Nucleus accumbens (tissue), 56 donors: ENCODE measurements around the gene SLC23A2.
A peak's percentile ranks its signal among the peaks of the same experiment; 100 is the strongest.
"Not testable (repeated sequence)": the region's sequence is repeated elsewhere in the genome, so short reads cannot be mapped to it uniquely, and the experiment has no call there.

ENCODE experiments used
- DNase-seq, 56 donors: peaks; one replicate each; lab custom pipeline; 2025; lab: John Stamatoyannopoulos, UW

Gene SLC23A2

DNA sequence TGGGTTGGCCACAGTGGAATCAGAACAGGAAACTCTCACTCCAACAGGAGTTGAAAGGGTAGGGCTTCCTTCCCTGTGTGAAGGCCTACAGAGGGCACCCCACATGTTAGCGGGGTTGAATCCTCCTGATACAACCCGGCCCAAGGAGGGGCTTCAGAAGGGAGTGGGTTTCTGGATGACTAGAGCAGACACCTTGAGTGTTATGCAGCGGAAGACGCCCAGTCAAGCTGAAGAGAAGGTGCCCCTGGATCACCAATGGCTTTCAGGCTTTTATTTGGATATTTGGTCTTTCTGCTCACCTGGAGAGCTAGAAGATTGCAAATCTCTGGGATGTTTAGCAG, 146.8 kb downstream of the SLC23A2 start:
- no peak for DNase-seq

DNA sequence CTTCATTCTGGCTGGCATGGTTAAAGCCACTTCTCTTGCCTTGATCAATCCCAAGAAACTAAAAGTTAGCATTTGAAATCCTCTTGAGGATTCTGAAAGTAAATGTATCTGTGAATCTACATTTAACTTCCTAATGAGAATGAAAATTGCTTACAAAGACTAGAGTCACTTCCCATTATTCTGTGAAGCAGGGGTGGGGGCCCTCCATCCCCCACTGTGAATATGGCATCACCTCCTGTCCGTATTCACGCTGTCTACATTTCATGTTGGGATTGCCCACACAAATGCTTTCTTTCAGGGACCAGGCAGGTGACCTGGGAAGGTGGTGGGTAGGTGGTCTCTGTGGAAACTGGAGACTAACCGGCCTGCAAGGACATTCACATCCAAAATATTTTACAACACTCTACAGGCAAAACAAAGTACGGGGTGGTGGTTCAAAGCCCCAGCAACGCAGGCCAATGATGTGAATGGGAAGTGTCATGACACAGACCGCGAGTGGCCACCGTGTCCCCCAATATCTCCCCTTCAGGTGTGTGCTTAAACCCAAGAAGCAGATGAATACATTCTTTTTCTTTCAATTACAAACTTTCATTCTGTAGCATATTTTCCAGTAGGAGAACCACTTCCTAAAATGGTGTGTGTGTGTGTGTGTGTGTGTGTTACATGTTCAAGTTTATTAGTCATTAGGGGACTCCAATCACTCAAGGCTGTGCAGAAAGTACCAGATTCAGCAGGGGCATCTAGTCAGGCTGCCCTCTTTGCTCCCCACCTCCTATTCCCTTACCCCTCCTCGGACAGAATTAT, 147.4 kb downstream of the SLC23A2 start:
- no peak for DNase-seq

DNA sequence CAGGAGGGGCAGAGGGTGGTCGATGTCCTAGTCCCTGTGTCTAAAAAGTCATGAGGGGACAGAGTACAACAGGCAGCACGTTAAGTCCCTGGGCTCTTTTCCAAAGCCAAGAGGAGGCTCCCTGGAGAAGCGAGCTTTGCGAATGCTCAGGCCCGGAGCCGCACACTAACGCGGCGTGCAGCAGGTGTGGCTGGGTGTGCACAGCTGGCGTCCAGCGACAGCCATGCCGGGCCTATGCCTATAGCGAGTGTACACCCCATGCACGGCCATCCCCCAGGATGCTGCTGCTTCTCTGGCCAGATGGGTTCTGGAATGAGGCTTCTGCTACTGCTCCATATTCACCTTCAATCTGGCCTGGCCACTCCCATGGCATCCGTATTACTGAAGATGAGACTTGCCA, 148.3 kb downstream of the SLC23A2 start:
- no peak for DNase-seq

DNA sequence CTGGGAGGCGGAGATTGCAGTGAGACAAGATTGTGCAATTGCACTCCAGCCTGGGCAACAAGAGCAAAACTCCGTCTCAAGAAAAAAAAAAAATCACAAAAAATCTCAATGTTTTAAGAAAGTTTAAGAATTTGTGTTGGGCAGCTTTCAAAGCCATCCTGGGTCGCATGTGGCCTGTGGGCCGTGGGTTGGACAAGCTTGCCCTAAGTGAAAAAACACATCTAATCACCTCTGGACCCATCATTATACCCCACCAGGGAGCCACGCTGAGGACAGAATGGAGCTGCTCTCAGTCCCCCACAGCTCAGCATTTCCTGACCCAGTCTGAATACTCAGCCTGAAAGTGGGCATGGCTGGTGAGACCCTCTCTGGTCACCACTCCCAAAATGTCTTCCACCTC, 150.3 kb downstream of the SLC23A2 start:
- no peak for DNase-seq

DNA sequence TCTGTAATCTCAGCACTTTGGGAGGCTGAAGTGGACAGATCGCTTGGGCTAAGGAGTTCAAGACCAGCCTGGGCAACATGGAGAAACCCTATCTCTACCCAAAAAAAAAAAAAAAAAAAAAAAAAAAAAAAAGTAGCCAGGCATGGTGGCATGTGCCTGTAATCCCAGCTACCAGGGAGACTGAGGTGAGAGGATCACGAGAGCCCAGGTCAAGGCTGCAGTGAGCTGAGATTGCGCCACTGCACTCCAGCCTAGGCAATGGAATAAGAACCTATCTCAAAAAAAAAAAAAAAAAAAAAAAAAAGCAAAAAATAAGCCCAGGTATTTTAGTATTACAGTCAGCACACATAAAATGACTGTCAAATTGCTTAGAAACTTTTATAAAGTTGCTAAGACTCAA, 152.5 kb downstream of the SLC23A2 start:
- not testable (repeated sequence) for DNase-seq

DNA sequence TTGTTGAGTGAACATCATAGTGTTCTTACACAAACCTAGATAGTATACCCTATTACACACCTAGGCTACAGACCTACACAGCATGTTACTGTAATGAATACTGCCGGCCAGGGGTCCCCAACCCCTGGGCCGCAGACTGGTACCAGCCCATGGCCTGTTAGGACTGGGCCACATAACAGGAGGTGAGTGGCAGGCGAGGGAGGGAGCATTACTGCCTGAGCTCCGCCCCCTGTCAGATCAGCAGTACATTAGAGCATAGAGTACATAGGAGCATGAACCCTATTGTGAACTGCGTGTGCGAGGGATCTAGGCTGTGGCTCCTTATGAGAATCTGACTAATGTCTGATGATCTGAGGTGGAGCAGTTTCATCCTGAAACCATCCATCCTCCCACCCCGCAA, 153.3 kb downstream of the SLC23A2 start:
- DNase-seq: no peak

DNA sequence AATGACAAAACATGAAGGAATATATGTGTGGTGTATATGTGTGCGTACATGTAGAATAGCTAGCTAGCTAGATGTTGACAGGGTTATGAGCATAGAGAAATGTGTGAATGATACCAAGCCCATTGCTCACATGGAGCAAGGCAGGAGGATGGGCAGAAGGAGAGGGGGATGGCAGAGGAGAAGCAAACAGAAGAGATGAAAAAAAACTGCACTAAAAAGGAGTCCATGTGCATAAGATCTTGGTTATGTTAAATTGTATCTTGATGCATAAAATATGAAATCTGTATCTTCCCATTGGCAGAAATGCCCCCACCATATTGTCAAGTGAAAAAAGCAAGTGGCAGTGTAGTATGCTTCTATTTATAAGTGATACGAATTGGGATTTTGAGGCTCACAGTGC, 154.5 kb downstream of the SLC23A2 start:
- DNase-seq: no peak

DNA sequence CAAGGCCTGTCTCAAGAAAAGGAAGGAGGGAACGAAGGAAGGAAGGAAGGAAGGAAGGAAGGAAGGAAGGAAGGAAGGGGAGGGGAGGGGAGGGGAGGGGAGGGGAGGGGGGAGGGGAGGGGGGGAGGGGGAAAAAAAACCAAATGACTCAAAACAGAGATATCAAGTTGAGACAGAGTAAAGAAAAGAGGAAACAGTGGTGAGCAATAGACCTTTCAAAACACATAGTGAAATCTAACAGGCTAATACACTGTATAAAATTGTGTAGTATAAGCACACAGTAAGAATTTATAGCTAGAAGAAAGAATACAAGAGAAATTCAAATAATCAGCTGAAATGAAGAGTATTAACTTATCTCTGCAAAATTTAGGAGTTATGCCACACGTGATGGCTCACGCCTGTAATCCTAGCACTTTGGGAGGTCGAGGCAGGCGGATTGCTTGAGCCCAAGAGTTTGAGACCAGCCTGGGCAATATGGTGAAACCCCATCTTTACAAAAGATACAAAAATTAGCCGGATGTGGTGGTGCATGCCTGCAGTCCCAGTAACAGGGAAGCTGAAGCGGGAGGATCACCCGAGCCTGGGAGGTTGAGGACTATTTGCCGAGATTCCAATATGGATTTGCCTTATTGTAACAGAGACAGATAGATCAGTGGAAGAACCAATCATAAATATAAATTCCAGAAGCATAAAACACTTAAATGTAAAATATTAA, 156.4 kb downstream of the SLC23A2 start:
- no peak for DNase-seq

DNA sequence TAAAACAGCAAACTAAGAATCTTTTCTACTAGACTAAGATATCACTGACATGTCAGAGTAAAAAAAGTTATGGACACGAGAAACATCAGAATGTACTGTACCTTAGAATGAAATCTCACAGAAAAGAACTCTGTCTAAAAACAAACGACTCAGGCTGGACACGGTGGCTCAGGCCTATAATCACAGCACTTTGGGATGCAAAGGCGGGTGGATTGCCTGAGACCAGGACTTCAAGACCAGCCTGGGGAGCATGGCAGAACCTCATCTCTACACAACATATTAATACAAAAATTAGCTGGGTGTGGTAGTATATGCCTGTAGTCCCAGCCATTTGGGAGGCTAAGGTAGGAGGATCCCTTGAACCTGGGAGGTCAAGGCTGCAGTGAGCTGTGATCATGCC, 157.0 kb downstream of the SLC23A2 start:
- DNase-seq: no peak

DNA sequence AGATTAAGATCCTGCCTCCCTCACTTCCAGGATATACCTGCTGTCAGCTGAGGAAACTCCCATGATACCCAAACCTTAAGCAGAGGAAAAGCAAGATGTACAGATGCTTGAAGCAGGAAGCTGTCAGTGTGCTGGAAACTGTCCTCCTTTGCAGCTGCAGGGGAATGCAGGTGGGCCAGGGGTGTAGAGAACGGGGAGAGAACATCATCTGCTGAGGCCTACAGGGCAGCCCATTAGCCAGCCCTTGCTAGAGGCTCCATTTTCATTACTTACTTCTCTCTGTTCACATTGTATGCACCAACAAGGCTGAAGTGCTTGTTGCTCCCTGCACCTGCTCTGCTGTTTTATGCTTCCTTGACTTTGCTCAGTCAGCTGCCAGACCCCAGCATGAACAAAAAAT, 160.5 kb downstream of the SLC23A2 start:
- DNase-seq: no peak

DNA sequence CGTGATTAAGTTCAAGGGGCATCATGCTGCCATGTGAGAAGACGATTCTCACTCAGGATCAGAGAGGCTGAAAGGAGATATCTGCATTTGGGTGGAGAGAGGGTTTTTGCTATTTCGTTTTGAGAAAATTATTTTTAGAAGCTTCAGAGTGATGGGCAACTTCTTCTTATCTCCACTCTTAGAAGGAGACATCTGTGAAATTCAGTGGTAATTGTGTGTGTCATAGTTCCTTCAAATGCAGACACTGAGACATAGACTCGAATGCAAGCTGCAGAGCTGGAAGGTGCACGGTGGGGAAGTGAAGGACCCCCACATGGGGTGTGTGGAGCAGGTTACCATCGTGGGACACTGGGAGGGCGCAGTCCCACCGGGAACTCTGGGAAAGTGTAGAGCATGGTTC, 162.8 kb downstream of the SLC23A2 start:
- DNase-seq: no peak

DNA sequence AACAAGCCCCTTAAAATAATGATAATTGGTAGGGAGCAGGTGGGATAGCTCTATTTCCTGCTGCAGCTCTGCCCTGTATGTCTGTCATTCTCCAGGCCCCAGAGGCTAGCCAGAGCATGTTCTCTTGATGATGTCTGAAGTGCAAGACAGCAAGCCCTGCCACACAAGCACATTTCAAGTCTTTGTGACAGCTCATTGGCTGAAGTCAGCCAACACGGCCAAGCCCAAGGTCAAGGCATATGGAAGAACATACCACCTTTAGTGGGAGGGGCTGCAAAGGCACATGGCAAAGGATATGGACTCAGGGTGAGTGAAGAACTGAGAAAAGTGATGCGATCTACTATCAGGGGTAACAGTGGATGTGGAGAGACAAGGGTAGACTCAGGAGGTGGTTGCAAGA, 163.6 kb downstream of the SLC23A2 start:
- DNase-seq: no peak

DNA sequence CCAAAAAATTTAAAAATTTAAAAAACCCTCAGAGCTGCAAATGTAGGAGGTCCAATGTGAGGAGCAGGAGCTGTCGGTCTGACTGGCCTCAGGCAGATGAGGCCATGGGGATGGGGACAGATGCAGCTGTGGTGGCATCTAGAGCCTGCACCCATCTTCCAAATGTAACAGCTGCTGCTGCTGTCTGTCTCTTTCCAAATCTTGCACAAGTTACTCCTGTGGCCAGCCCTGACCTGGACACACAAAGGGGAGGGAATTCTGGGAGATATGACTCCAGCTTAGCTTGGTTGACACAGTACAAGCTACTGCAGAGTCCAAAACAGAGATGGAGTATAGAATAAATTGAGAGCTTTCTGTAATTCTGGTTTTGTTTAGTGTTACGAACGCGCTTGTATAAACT, 164.4 kb downstream of the SLC23A2 start:
- no peak for DNase-seq

DNA sequence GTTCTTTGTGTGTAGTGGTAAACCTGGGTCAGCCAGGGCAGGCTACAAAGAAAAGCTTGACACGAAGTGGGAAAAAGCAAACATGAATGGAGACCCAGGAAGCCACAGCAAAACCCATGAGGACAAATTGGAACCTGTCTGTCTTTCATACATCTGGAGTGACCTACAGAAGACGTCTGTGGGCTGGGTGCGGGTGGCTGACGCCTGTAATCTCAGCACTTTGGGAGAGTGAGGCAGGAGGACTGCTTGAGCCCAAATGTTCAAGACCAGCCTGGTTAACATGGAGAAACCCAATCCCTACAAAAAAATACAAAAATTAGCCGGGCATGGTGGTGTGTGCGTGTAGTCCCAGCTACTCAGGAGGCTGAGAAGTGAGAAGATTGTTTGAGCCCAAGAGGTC, 164.8 kb downstream of the SLC23A2 start:
- DNase-seq: no peak

DNA sequence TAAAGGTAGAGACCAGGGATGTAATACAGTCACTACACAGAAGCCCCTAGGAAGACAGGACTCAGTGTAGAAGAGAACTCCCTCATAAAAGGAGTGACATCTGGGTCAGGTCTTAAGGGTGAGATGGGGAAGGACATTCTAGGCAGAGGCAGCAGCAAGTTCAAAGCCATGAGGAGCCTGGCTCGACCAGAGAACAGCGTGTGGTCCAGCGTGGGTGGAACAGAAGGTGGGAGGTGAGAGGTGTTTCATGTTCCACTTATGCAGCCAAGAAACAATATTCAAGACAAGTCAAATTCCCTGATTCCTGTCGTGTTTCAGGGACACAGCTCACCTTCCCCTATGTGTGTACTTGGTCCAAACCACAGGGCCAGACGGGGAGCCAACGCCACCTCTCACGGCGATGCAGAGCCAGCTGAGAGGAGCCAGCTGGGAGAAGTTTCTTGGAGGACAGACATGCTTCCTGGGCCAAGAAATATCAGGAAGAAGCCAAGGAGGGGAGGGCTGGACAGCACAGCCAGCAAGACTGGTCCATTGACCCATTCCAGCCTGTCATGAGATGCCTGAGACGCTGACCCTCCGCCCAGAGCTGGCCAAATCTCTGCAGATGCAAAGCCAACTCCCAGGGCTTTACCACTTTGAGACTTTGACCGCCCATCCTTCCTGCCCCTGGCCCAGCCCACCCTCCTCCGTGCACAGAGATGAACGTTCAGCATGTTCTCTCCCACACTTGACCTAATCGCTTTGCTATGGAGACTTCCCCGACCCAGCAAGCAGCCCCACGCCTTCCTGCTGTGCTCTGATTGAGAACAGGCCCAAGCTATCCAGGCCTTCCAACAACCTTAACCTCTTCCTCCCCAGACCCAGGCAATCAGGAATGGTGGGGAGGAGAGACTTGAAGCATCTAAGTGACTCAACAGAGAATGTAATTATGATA, 165.8 kb downstream of the SLC23A2 start:
- peak in 22 of 56 donors; percentile 10 to 59 (median 42) for DNase-seq

DNA sequence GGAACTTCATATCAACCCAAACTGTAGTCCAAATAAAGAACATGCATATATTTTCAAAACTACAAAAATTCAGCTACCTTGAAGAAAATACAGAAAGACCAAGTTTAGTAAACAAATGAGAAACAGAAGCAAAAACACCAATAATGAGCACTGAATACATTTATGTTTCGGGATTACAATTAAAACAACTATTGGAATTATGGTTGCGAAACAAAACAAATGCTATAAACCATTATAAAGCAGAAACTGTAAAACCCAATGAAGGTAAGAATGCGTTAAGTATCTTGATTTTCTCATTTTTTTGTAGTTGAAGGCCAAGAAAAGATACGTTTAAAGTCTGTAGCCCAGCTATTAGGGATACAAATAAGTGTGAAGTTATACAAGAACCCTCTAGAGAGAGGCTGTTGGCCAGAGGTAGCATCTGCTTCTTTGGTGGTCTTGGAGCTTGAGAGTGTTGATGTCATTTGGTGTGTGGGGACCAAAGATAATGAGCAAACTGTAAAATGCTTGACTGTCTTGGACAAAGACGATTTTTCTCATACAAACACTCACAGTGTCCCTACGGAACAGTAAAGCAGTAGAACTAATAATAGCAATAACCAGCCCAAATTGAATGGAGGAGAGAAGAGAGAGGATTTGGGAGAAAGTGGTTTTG, 168.1 kb downstream of the SLC23A2 start:
- no peak for DNase-seq

DNA sequence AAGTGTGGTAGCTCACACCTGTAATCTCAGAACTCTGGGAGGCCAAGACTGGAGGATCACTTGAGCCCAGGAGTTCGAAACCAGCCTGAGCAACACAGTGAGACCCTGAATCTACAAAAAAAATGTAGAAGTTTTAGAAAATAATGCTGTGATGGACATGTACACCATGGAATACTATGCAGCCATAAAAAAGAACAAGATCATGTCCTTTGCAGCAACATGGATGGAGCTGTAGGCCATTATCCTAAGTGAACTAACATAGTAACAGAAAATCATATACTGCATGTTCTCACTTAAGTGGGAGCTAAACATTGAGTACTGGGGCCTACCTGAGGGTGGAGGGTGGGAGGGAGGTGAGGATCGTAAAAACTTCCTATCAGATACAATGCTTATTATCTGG, 168.8 kb downstream of the SLC23A2 start:
- DNase-seq: no peak

DNA sequence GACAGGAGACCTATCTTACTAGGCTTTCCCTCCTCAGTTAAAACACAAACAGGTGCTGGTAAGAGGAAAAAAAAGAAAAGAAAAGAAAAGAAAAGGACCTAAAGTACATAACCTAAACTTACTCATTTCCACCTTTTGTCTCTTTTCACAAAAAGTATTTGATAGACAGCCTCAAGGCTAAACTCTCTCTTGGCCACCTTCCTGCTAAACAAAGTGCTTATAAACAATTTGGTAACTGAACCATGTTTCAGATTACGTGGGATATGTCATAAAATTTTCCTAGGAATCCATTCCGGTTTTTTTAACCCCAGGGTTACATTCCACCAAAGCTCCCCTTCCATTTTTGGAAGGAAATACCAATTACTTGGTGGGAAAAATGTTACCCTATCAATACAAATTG, 170.6 kb downstream of the SLC23A2 start:
- DNase-seq: no peak

DNA sequence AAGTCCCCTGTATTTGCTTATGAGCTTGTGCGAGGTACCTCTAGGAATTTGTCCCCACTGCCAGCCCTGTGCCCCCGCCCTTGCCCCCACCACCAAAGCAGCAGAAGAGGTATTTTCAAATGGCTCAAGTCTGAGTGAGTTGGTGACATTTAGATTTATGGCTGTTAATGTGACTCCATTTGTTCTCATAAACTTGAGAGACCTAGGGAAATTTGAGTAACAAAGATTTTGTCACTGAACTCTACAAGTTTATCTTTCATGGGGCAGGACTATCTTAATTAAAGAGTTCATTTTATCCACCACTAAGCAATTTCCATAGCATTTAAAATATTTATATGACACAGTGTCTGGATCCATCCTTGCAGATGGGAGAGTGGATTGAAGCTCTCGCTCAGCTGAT, 171.1 kb downstream of the SLC23A2 start:
- no peak for DNase-seq

DNA sequence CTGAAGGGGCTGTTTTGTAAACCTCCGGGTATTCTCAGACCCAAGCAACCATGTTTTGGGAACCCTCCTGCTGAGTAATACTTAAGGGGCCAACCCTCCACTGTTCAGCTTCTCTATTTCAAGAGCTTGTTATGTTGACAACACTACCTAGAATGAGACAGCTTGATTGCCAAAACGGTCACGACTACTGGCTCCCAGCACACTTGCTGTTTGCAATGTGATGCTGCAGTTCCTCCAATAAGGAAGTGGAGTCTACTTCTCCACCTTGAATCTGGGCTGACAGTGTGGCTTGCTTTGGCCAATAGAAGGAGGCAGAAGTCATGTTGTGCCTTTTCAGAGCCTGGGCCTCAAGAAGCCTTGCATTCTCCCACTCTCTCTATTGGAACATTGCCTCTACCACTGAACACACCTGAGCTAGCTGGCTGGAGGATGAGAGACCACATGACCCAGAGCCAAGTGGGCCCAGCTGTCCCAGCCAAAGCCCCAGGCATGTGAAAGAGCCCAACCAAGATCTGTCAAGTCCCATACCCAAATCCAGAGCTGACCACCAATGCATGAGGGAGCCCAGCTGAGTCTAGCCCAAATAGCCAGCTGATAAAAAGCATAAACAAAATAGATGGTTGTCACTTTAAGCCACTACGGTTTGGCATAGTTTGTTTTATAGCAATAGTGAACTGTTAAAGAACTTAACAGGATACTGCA, 171.6 kb downstream of the SLC23A2 start:
- DNase-seq: peak in 1 of 56 donors; percentile 3
